Endothelial cell (in vitro differentiated cells): Measurements from ENCODE around the gene TMTC4. TPM values are rescaled to one million over a fixed set of nuclear protein-coding genes. Genes with fewer than 3 reads are reported as not detected.

Experiments
- DNase-seq: peaks from one replicate; pipeline ENCODE4 v3.0.0; 2021; ENCODE audit warnings: low spot score
- H3K27ac Mint-ChIP-seq: one replicate; pipeline ENCODE4 v1.8.0; 2021; ENCODE audit warnings: mixed read lengths, inconsistent platforms; ENCODE audit not compliant: unreplicated experiment
- H3K27me3 Mint-ChIP-seq: one replicate; pipeline ENCODE4 v1.8.0; 2021; ENCODE audit warnings: mild to moderate bottlenecking, moderate library complexity, mixed read lengths, inconsistent platforms; ENCODE audit not compliant: unreplicated experiment
- H3K36me3 Mint-ChIP-seq: one replicate; pipeline ENCODE4 v1.8.0; 2021; ENCODE audit warnings: mild to moderate bottlenecking, low read depth, mixed read lengths, inconsistent platforms; ENCODE audit not compliant: unreplicated experiment
- H3K4me1 Mint-ChIP-seq: one replicate; pipeline ENCODE4 v1.8.0; 2021; ENCODE audit warnings: mild to moderate bottlenecking, mixed read lengths, inconsistent platforms; ENCODE audit not compliant: unreplicated experiment
- H3K4me3 Mint-ChIP-seq: one replicate; pipeline ENCODE4 v1.8.0; 2021; ENCODE audit warnings: mild to moderate bottlenecking, mixed read lengths, inconsistent platforms; ENCODE audit not compliant: unreplicated experiment
- H3K9me3 Mint-ChIP-seq: one replicate; pipeline ENCODE4 v1.8.0; 2021; ENCODE audit warnings: mixed read lengths, inconsistent platforms; ENCODE audit not compliant: unreplicated experiment
- total RNA-seq: library from RNA; stranded (reverse); fragmentation: NEBNext Ultra II Directional; extraction: Animal tissue kit (Norgen Biotek cat#: 25700); gene quantifications from one replicate; pipeline ENCODE4 v1.2.1, GENCODE V29; 2021; ENCODE audit not compliant: unreplicated experiment
- TF ChIP-seq, protein P1 (sequence below): fragments of 200-600 bp; sonication (generic); IDR thresholded peaks from one replicate; pipeline ENCODE4 v1.5.0; 2021; ENCODE audit warnings: antibody characterized with exemption; ENCODE audit not compliant: unreplicated experiment

TMTC4 gene
- total RNA-seq, 1 donor from 2014 or later, result 40.1 TPM

DNA sequence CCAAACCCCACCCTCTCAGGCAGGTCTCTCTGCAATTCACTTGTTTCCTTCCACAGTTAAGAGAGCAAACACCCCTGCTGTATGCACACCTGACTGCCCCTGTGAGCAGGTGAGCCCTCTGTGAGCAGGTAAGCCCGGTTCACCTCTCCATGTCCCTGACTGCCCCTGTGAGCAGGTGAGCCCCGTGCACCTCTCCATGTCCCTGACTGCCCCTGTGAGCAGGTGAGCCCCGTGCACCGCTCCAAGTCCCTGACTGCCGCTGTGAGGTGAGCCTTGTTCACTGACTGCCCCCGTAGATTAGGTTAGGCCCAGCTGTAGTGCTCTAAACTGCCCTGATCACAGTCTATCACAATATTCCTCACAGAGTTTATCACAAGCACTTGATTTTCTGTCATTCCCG, 29.2 kb downstream of the TMTC4 start:
- Mint-ChIP-seq H3K36me3 (peaks cover 15% of the 10 kb centered on the region), H3K9me3 (no peaks in the 10 kb centered on the region), H3K4me3 (no peak overlapping the region), H3K27me3 (peaks cover 5% of the 10 kb centered on the region), H3K27ac (no peak overlapping the region), H3K4me1 (peaks cover 16% of the 10 kb centered on the region)
- no peak for DNase-seq
- TF ChIP-seq, protein P1, sequence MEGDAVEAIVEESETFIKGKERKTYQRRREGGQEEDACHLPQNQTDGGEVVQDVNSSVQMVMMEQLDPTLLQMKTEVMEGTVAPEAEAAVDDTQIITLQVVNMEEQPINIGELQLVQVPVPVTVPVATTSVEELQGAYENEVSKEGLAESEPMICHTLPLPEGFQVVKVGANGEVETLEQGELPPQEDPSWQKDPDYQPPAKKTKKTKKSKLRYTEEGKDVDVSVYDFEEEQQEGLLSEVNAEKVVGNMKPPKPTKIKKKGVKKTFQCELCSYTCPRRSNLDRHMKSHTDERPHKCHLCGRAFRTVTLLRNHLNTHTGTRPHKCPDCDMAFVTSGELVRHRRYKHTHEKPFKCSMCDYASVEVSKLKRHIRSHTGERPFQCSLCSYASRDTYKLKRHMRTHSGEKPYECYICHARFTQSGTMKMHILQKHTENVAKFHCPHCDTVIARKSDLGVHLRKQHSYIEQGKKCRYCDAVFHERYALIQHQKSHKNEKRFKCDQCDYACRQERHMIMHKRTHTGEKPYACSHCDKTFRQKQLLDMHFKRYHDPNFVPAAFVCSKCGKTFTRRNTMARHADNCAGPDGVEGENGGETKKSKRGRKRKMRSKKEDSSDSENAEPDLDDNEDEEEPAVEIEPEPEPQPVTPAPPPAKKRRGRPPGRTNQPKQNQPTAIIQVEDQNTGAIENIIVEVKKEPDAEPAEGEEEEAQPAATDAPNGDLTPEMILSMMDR, result no peak

DNA sequence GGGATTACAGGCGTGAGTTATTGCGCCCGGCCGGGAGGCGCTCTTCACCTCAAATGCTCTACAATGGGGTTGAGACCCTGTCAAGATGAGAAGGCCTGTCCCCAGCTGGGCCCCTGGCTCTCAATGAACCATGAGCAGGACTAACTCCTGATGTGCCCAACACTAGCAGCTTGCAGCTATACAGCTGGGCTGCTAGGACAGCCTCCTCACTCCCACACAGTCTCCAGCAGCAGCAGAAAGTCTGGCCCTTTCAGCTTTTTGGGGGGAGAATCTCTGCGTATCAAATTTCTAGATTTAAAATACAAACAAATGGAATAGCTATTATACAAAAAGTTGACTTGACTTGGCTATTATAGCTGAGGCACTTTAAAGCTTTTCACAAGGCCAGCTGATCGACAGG, 30.2 kb downstream of the TMTC4 start:
- Mint-ChIP-seq H3K27me3 (peaks cover 5% of the 10 kb centered on the region), H3K4me1 (peaks cover 16% of the 10 kb centered on the region), H3K36me3 (peaks cover 15% of the 10 kb centered on the region), H3K9me3 (no peaks in the 10 kb centered on the region), H3K27ac (no peak overlapping the region), H3K4me3 (no peak overlapping the region)
- no peak for DNase-seq
- TF ChIP-seq, protein P1, result no peak

DNA sequence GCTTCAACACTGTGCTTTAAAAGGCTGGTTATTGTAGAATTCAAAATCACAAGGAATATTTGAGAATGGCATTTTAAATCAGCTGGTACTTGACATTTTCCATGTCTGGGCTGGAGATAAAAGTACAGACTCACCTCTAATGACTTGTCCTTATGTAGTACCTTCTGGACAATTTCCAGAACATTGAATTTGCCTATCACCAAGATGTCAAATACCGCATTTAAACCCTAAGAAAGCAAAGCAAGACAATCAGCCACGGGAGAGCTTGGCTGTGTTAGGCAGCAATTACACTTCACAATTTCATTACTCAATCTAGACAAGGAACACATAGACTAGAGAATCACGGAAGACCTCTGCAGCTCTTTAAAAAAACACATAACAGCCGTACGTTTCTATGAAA, 36.8 kb downstream of the TMTC4 start:
- Mint-ChIP-seq H3K4me3 (no peak overlapping the region), H3K9me3 (no peaks in the 10 kb centered on the region), H3K36me3 (peaks cover 43% of the 10 kb centered on the region), H3K27ac (no peak overlapping the region), H3K4me1 (no peaks in the 10 kb centered on the region), H3K27me3 (no peaks in the 10 kb centered on the region)
- TF ChIP-seq, protein P1, result no peak
- DNase-seq, result no peak

DNA sequence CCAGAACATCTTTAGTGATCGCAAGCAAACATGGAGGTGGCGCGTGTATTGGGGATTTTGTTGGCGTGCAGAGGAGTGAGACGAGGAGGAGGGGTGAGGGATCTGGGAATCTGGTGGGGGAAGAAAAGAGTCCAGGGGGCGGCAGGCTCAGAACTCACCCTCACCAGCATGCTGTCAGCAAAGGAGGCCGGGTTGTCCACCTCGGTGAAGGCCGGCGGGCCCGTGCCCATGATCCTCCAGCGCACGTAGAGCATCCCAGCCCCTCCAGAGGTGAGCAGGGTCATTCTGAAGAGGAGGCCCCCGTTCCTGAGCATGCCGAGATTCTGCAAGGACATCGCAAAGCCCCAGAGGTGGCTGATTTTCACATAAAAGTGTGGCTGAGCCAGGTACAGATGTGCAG, 37.2 kb downstream of the TMTC4 start:
- Mint-ChIP-seq H3K27ac (no peak overlapping the region), H3K9me3 (no peaks in the 10 kb centered on the region), H3K4me3 (no peak overlapping the region), H3K27me3 (no peaks in the 10 kb centered on the region), H3K36me3 (peaks cover 43% of the 10 kb centered on the region), H3K4me1 (no peaks in the 10 kb centered on the region)
- TF ChIP-seq, protein P1, result no peak
- DNase-seq, result no peak

DNA sequence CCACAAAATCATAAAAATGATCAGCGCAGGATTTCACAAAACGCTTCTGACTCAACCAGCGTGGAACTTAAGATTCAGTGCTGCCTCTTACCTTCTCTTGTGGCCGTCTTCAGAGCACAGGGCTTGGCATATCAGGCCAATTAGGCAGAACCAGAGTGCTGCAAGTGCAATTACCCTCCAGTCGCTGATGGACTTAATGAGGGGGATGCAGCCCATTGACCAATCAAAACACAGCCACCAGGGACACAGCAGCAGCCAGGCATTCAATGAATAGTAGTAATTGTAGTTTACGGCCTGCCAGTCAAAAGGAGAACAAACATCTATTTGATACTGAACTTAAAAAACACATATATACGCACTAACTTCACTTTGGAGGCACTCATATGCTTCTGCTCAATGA, 38.2 kb downstream of the TMTC4 start:
- Mint-ChIP-seq H3K27me3 (no peaks in the 10 kb centered on the region), H3K9me3 (no peaks in the 10 kb centered on the region), H3K4me1 (no peaks in the 10 kb centered on the region), H3K4me3 (no peak overlapping the region), H3K36me3 (peaks cover 36% of the 10 kb centered on the region), H3K27ac (no peak overlapping the region)
- TF ChIP-seq, protein P1, result no peak
- no peak for DNase-seq
